ENCODE data around the gene PHTF2. TPM values are rescaled to one million over a fixed set of nuclear protein-coding genes. Genes with fewer than 3 reads are reported as not detected.

PHTF2 gene
- total RNA-seq, 1 experiment from 2014 or later = 26.7 TPM

GRCh38 chr7:77894574-77895091 is 96.1 kb downstream of the PHTF2 start:
- ChIA-PET RAD21 (ENCODE audit: low non-redundant PET in 1 of 2, low total read pairs in 2 of 2, uncharacterized antibody in 2 of 2, unreplicated experiment in 2 of 2) (no interaction called here), POLR2A (no interaction called here), CTCF (no interaction called here)
- Histone ChIP-seq H3K4me2 (ENCODE audit: low read length) (no peak overlapping the region), H2AFZ (ENCODE audit: low read depth, low read length, poor library complexity, severe bottlenecking) (no peak overlapping the region), H3K79me2 (ENCODE audit: insufficient read depth, low read length) (no peaks in the 10 kb centered on the region; the same call in 1 of the 2 replicates), H3K27ac (ENCODE audit: low read depth, low read length) (no peak overlapping the region), H3K9ac (ENCODE audit: low read length) (no peak overlapping the region), H3K9me2 (ENCODE audit: insufficient read depth) (no peaks in the 10 kb centered on the region), H3K4me1 (ENCODE audit: control insufficient read depth in 1 of 2, insufficient read depth in 2 of 2, low read length in 2 of 2) (no peaks in the 10 kb centered on the region), H4K20me1 (ENCODE audit: insufficient read depth) (no peaks in the 10 kb centered on the region), H3K36me3 (ENCODE audit: control insufficient read depth in 1 of 2, insufficient read depth in 2 of 2, low read length in 2 of 2) (no peaks in the 10 kb centered on the region), H3K27me3 (ENCODE audit: insufficient read depth, low read length) (no peaks in the 10 kb centered on the region), H3K9me3 (ENCODE audit: control insufficient read depth in 1 of 2, insufficient read depth in 1 of 2, low read depth in 1 of 2, low read length in 2 of 2) (no peaks in the 10 kb centered on the region), H3K4me3 (replicated peaks in 1 of 2; ENCODE audit: low read depth in 1 of 2, low read length in 2 of 2) (no peak overlapping the region)
- no peak for DNase-seq (ENCODE audit: low read depth, low spot score)
- no peak for ATAC-seq
- intact Hi-C loops (cut with micrococcal nuclease) = no loop called here
- no TSS peak for BruUV-seq (replicated peaks)
- no peak for TF ChIP-seq SP1 (IDR thresholded peaks at IDR 0.05; ENCODE audit: low read depth)
- no peak for TF ChIP-seq POLR2A (IDR thresholded peaks at IDR 0.05; ENCODE audit: borderline replicate concordance, extremely low read depth, insufficient read depth, insufficient read length)
- TF ChIP-seq ZBTB33 (IDR thresholded peaks at IDR 0.05; ENCODE audit: extremely low read depth, insufficient replicate concordance, low read length) = no peak
- TF ChIP-seq YY1 (IDR thresholded peaks at IDR 0.05; ENCODE audit: extremely low read depth, insufficient replicate concordance, low read depth, low read length) = no peak
- TF ChIP-seq, protein P1, sequence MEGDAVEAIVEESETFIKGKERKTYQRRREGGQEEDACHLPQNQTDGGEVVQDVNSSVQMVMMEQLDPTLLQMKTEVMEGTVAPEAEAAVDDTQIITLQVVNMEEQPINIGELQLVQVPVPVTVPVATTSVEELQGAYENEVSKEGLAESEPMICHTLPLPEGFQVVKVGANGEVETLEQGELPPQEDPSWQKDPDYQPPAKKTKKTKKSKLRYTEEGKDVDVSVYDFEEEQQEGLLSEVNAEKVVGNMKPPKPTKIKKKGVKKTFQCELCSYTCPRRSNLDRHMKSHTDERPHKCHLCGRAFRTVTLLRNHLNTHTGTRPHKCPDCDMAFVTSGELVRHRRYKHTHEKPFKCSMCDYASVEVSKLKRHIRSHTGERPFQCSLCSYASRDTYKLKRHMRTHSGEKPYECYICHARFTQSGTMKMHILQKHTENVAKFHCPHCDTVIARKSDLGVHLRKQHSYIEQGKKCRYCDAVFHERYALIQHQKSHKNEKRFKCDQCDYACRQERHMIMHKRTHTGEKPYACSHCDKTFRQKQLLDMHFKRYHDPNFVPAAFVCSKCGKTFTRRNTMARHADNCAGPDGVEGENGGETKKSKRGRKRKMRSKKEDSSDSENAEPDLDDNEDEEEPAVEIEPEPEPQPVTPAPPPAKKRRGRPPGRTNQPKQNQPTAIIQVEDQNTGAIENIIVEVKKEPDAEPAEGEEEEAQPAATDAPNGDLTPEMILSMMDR (IDR thresholded peaks at IDR 0.05 in 2 of 3, conservative IDR thresholded peaks at IDR 0.05 in 1 of 3; ENCODE audit: borderline replicate concordance in 1 of 3, insufficient read depth in 1 of 3, low read depth in 2 of 3, low read length in 2 of 3) = no peak
- no peak for TF ChIP-seq ZFX (IDR thresholded peaks at IDR 0.05)
- no peak for TF ChIP-seq EZH2phosphoT487 (IDR thresholded peaks at IDR 0.05; ENCODE audit: borderline replicate concordance)
- TF ChIP-seq POLR2AphosphoS5 (IDR thresholded peaks at IDR 0.05; ENCODE audit: low read depth, low read length) = no peak
- no peak for TF ChIP-seq SRF (IDR thresholded peaks at IDR 0.05; ENCODE audit: low read depth)
- TF ChIP-seq CEBPB (IDR thresholded peaks at IDR 0.05; ENCODE audit: low read depth) = no peak
- TF ChIP-seq ELF1 (IDR thresholded peaks at IDR 0.05; ENCODE audit: borderline replicate concordance, low read depth) = no peak
- no peak for TF ChIP-seq FOSL1 (IDR thresholded peaks at IDR 0.05; ENCODE audit: low read depth)

All from HCT116 (cell line).